A549 (cell line): Measurements from ENCODE around the gene NRXN3.

ENCODE experiments used
- NFE2L2 ChIP-seq: fragments of 150-350 bp; conservative IDR thresholded peaks from 2 replicates; pipeline ENCODE4 v1.6.1; 2014; ENCODE audit warnings: low read length
- TF ChIP-seq, protein P1 (sequence below): IDR thresholded peaks from 2 replicates; pipeline ENCODE4 v1.6.1; 2012

DNA sequence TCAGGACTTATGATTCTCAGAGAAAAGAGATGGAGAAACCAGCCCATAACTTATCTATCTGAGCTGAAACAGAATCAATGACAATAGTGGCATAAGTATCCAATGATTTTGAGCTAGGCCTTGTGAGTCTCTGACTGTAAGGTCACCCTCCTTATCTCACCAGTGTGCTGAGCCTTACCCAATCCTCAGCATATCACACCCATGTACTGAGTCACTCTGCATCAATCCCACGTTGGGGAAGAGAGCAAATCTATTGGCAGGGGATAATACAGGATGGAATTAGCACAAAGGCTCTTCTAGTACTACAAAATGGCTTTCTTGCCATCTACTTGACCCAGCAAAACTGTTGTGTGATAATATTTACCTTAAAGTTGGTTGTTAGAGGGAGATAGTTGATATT is 997.8 kb downstream of the NRXN3 start:
- TF ChIP-seq, protein P1, sequence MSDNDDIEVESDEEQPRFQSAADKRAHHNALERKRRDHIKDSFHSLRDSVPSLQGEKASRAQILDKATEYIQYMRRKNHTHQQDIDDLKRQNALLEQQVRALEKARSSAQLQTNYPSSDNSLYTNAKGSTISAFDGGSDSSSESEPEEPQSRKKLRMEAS, result no peak
- no peak for TF ChIP-seq NFE2L2
